AG08395 (cell line): ENCODE data around the gene CCT8L2.
"Not testable (repeated sequence)": the region's sequence is repeated elsewhere in the genome, so short reads cannot be mapped to it uniquely, and the experiment has no call there.

ENCODE experiments used
- DNase-seq: peaks from one replicate; pipeline ENCODE4 v3.0.0; 2012; ENCODE audit warnings: mixed read lengths, low spot score

CCT8L2 gene

DNA sequence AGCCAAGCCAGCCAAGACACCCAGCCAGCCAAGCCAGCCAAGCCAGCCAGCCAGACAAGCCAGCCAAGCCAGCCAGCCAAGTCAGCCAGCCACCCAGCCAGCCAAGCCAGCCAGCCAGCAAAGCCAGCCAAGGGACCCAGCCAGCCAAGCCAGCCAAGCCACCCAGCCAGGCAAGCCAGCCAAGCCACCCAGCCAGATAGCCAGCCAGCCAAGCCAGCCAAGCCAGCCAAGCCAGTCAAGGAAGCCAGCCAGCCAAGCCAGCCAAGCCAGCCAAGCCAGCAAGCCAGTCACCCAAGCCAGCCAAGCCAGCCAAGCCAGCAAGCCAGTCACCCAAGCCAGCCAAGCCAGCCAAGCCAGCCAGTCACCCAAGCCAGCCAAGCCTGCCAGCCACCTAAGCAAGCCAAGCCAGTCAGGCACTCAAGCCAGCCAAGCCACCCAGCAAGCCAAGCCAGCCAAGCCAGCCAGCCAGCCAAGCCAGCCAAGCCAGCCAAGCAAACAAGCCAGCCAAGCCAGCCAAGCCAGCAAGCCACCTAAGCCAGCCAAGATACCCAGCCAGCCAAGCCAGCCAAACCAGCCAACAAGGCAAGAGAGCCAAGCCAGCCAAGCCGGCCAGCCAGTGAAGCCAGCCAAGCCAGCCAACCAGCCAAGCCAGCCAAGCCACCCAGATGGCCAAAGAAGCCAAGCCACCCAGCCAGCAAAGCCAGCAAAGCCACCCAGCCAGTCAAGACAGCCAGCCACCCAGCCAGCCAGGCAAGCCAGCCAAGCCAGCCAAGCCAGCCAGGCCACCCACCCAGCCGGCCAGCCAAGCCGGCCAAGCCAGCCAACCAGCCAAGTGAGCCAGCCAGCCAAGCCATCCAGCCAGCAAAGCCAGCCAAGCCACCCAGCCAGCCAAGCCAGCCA, 33.3 kb downstream of the CCT8L2 start:
- no peak for DNase-seq

DNA sequence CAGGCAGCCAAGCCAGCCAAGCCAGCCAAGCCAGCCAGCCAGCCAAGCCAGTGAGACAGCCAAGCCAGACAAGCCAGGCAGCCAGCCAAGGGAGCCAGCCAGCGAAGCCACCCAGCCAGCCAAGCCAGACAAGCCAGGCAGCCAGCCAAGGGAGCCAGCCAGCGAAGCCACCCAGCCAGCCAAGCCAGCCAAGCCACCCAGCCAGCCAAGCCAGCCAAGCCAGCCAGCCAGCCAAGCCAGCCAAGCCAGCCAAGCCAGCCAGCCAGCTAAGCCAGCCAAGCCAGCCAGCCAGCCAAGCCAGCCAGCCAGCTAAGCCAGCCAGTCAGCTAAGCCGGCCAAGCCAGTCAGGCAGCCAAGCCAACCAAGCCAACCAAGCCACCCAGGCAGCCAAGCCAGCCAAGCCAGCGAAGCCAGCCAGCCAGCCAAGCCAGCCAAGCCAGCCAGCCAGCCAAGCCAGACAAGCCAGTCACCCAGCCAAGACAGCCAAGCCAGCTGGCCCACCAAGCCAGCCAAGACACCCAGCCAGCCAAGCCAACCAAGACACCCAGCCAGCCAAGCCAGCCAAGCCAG, 34.1 kb downstream of the CCT8L2 start:
- DNase-seq, result not testable (repeated sequence)

DNA sequence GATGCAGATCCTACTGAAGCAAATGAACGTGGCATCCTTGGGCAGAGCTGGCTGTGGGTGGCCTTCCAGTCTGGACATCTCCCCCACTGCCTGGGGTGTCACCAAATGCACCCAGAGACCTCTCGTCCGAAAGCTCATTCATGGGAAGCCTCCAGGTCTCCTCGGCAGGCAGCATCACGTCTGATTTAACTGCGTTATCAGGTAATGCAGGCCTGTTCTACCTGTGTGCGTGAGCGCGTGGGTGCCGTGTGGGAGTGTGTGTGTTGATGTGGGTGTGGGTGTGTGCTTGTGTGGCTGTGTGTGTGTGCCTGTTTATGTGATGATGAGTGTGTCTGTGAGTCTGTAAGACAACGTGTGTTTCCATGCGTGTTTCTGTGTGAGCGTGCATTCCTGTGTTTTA, 35.1 kb downstream of the CCT8L2 start:
- DNase-seq, result not testable (repeated sequence)

DNA sequence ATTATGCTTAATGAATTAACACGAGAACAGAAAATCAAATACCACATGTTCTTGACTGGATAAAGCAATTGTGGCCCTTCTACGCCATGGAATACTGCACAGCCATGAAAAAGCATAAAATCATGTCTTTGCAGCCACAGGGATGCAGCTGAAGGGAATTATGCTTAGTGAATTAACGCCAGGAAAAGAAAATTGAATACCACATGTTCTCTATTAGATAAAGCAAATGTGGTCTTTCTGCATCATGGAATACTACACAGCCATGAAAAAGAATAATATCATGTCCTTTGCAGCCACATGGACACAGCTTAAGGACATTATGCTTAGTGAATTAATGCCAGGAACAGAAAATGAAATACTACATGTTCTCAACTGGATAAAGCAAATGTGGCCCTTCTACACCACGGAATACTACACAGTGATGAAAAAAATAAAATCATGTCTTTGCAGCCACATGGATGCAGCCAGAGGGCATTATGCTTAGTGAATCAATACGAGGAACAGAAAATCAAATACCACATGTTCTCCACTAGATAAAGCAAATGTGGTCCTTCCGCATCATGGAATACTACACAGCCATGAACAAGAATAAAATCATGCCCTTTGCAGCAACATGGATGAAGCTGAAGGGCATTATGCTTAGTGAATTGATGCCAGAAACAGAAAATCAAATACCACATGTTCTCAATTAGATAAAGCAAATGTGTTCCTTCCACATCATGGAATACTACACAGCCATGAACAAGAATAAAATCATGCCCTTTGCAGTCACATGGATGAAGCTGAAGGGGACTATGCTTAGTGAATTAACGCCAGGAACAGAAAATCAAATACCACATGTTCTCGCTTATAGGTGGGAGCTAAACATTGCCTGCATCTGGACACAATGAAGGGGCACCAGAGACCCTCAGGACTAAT, 37.3 kb downstream of the CCT8L2 start:
- not testable (repeated sequence) for DNase-seq

DNA sequence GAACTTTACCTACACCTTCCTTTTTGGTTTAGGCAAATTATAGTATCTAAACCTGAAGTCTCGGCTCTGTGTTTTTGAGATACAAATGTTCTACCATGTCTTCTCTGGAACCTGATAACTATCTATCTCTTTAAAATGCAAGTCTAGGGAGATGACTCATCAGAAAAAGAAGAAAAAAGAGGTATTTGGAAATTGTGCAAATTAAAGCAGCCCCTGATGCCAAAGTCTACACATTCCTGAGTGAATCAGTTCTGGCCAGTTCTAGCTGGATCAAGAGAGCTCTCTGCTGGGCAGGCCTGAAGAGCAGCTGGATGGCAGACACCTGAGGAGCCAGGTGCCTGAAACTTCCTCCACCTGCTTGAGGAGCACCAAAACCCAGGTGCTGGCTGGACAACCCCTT, 49.3 kb downstream of the CCT8L2 start:
- not testable (repeated sequence) for DNase-seq
